HCT116 (cell line): ENCODE measurements around the gene TLE7. TPM values are rescaled to one million over a fixed set of nuclear protein-coding genes. Genes with fewer than 3 reads are reported as not detected.

Experiments used
- ATAC-seq: fragments of 200-7000 bp; cut with Tn5 transposase; 2 replicates; pipeline ENCODE4 v1.9.1; 2020; ENCODE audit warnings: mild to moderate bottlenecking, moderate library complexity
- BruUV-seq: library from RNA; stranded (reverse); fragments of 400-500 nt; replicated peaks from 2 replicates; lab custom pipeline; 2021; lab: Mats Ljungman, UMichigan
- CTCF ChIA-PET: fragments of 300-600 bp; sonication (Branson Sonifier 250); formaldehyde crosslinking; loops from one replicate; lab custom pipeline; 2021; ENCODE audit warnings: antibody characterized with exemption; lab: Charles Lee
- POLR2A ChIA-PET: fragments of 300-600, 350-600 bp; sonication (Branson Sonifier 250); formaldehyde crosslinking; loops from one replicate; lab custom pipeline; 2021; ENCODE audit warnings: antibody characterized with exemption; lab: Charles Lee
- RAD21 ChIA-PET, 2 experiments: fragments of 300-600 bp; sonication (Branson Sonifier 250); formaldehyde crosslinking; loops; one replicate each; lab custom pipeline; 2023; ENCODE audit warnings: low total read pairs in 2 of 2; ENCODE audit not compliant: uncharacterized antibody in 2 of 2, unreplicated experiment in 2 of 2, low non-redundant PET in 1 of 2; lab: Charles Lee
- DNase-seq: peaks from one replicate; pipeline ENCODE4 v3.0.0-alpha.2; 2010; ENCODE audit warnings: low read depth, low spot score
- H2AFZ ChIP-seq: fragments of 200-600 bp; shearing (Covaris generic), sonication (generic); 2 replicates; pipeline ENCODE4 v1.6.1; 2017; ENCODE audit warnings: low read depth, mixed run types, mixed read lengths, antibody characterized with exemption, low read length; ENCODE audit not compliant: poor library complexity, severe bottlenecking
- H3K27ac ChIP-seq: 2 replicates; pipeline ENCODE4 v1.5.1; 2012; ENCODE audit warnings: low read depth, low read length
- H3K27me3 ChIP-seq: fragments of 200-600 bp; sonication (generic); 2 replicates; pipeline ENCODE4 v1.6.1; 2016; ENCODE audit warnings: mixed run types, low read length, mixed read lengths; ENCODE audit not compliant: insufficient read depth
- H3K36me3 ChIP-seq, 2 experiments: fragments of 200-500 bp in 1 of 2; fragments of 200-600 bp in 1 of 2; sonication (Bioruptor generic) in 1 of 2; sonication (generic) in 1 of 2; 2 replicates each; pipeline versions ENCODE4 v1.5.1 to v1.6.1; 2014 to 2016; ENCODE audit warnings: low read length in 2 of 2, inconsistent platforms in 1 of 2, mixed read lengths in 1 of 2, mixed run types in 1 of 2; ENCODE audit not compliant: insufficient read depth in 2 of 2, control insufficient read depth in 1 of 2
- H3K4me1 ChIP-seq, 2 experiments: fragments of 200-600 bp in 1 of 2; sonication (generic) in 1 of 2; 2 replicates each; pipeline versions ENCODE4 v1.5.1 to v1.6.1; 2012 to 2017; ENCODE audit warnings: low read length in 2 of 2, inconsistent platforms in 1 of 2, mild to moderate bottlenecking in 1 of 2, mixed read lengths in 1 of 2, mixed run types in 1 of 2, moderate library complexity in 1 of 2; ENCODE audit not compliant: insufficient read depth in 2 of 2, control insufficient read depth in 1 of 2
- H3K4me2 ChIP-seq: fragments of 200-600 bp; sonication (generic); 2 replicates; pipeline ENCODE4 v1.6.1; 2017; ENCODE audit warnings: mixed run types, low read length, mixed read lengths
- H3K4me3 ChIP-seq, 2 experiments: fragments of 200-600 bp in 1 of 2; sonication (generic) in 1 of 2; replicated peaks in 1 of 2; 2 replicates each; pipeline ENCODE4 v1.5.1; 2011 to 2016; ENCODE audit warnings: low read length in 2 of 2, control low read depth in 1 of 2, low read depth in 1 of 2, mild to moderate bottlenecking in 1 of 2, mixed read lengths in 1 of 2, mixed run types in 1 of 2
- H3K79me2 ChIP-seq: fragments of 200-600 bp; sonication (generic); 2 replicates; pipeline ENCODE4 v1.6.1; 2017; ENCODE audit warnings: mild to moderate bottlenecking, mixed run types, low read length, moderate library complexity, mixed read lengths; ENCODE audit not compliant: insufficient read depth
- H3K9ac ChIP-seq: fragments of 200-600 bp; sonication (generic); 2 replicates; pipeline ENCODE4 v1.6.1; 2016; ENCODE audit warnings: low read length, mixed read lengths
- H3K9me2 ChIP-seq: fragments of 200-600 bp; sonication (generic), shearing (Covaris generic); 2 replicates; pipeline ENCODE4 v1.6.1; 2017; ENCODE audit warnings: mixed run types, mild to moderate bottlenecking, moderate library complexity; ENCODE audit not compliant: insufficient read depth
- H3K9me3 ChIP-seq, 2 experiments: fragments of 200-500 bp in 1 of 2; fragments of 200-600 bp in 1 of 2; sonication (Bioruptor generic) in 1 of 2; sonication (generic) in 1 of 2; 2 replicates each; pipeline ENCODE4 v1.6.1; 2014 to 2017; ENCODE audit warnings: low read length in 2 of 2, mixed read lengths in 2 of 2, inconsistent platforms in 1 of 2, low read depth in 1 of 2, mild to moderate bottlenecking in 1 of 2, mixed run types in 1 of 2, moderate library complexity in 1 of 2; ENCODE audit not compliant: control insufficient read depth in 1 of 2, insufficient read depth in 1 of 2
- H4K20me1 ChIP-seq: fragments of 200-600 bp; sonication (generic), shearing (Covaris generic); 2 replicates; pipeline ENCODE4 v1.6.1; 2017; ENCODE audit warnings: mixed run types, mild to moderate bottlenecking, moderate library complexity; ENCODE audit not compliant: insufficient read depth
- CBX3 ChIP-seq: IDR thresholded peaks from 2 replicates; pipeline ENCODE4 v1.6.1; 2012; ENCODE audit warnings: low read depth
- EGR1 ChIP-seq: IDR thresholded peaks from 2 replicates; pipeline ENCODE4 v1.6.1; 2012; ENCODE audit warnings: low read depth
- ELF1 ChIP-seq: IDR thresholded peaks from 2 replicates; pipeline ENCODE4 v1.6.1; 2012; ENCODE audit warnings: low read depth, borderline replicate concordance
- EZH2 ChIP-seq: fragments of 200-600 bp; sonication (generic); IDR thresholded peaks from 2 replicates; pipeline ENCODE4 v1.6.1; 2017; ENCODE audit warnings: antibody characterized with exemption, mixed run types
- EZH2phosphoT487 ChIP-seq: fragments of 200-600 bp; IDR thresholded peaks from 2 replicates; pipeline ENCODE4 v1.6.1; 2018; ENCODE audit warnings: antibody characterized with exemption, borderline replicate concordance
- FOSL1 ChIP-seq: IDR thresholded peaks from 2 replicates; pipeline ENCODE4 v1.6.1; 2012; ENCODE audit warnings: low read depth
- JUND ChIP-seq: IDR thresholded peaks from 2 replicates; pipeline ENCODE4 v1.6.1; 2012
- POLR2A ChIP-seq: IDR thresholded peaks from 2 replicates; pipeline ENCODE4 v1.7.0; 2011; ENCODE audit warnings: borderline replicate concordance; ENCODE audit not compliant: insufficient read depth, insufficient read length; ENCODE audit errors: extremely low read depth
- RAD21 ChIP-seq: IDR thresholded peaks from 2 replicates; pipeline ENCODE4 v1.6.1; 2012; ENCODE audit warnings: low read depth, mild to moderate bottlenecking
- SIN3A ChIP-seq: IDR thresholded peaks from 2 replicates; pipeline ENCODE4 v1.6.1; 2012; ENCODE audit warnings: low read depth
- TCF7L2 ChIP-seq: IDR thresholded peaks from 2 replicates; pipeline ENCODE4 v1.7.0; 2011; ENCODE audit warnings: borderline replicate concordance, inconsistent platforms; ENCODE audit not compliant: insufficient read depth, insufficient read length; ENCODE audit errors: extremely low read depth
- YY1 ChIP-seq: IDR thresholded peaks from 2 replicates; pipeline ENCODE4 v1.6.1; 2011; ENCODE audit warnings: low read length, low read depth, moderate library complexity, mild to moderate bottlenecking; ENCODE audit not compliant: insufficient replicate concordance; ENCODE audit errors: extremely low read depth
- ZFX ChIP-seq: fragments of 450-650 bp; IDR thresholded peaks from 2 replicates; pipeline ENCODE4 v1.6.1; 2017
- ZNF274 ChIP-seq: fragments of 200-500 bp; sonication (Bioruptor generic); IDR thresholded peaks from 2 replicates; pipeline ENCODE4 v1.6.1; 2014; ENCODE audit warnings: mild to moderate bottlenecking, low read depth, low read length, inconsistent platforms
- intact Hi-C: fragments of 100-400 bp; cut with micrococcal nuclease; formaldehyde crosslinking; loops from 2 replicates; pipeline ENCODE4 v1.10.0; 2022
- total RNA-seq: library from RNA; stranded (reverse); gene quantifications from one replicate; pipeline ENCODE4 v1.2.1, GENCODE V29; 2021; ENCODE audit not compliant: unreplicated experiment
- TF ChIP-seq, protein P1 (sequence below): IDR thresholded peaks from 2 replicates; pipeline ENCODE4 v1.6.1; 2012
- TF ChIP-seq, protein P2 (sequence below): IDR thresholded peaks from 2 replicates; pipeline ENCODE4 v1.6.1; 2012; ENCODE audit warnings: low read depth
- TF ChIP-seq, protein P3 (sequence below), 3 experiments: fragments of 200-600 bp in 1 of 3; sonication (generic) in 1 of 3; IDR thresholded peaks in 2 of 3; conservative IDR thresholded peaks in 1 of 3; 2 replicates each; pipeline ENCODE4 v1.5.1; 2012 to 2017; ENCODE audit warnings: low read depth in 2 of 3, low read length in 2 of 3, antibody characterized with exemption in 1 of 3, borderline replicate concordance in 1 of 3, control low read depth in 1 of 3, mild to moderate bottlenecking in 1 of 3, mixed read lengths in 1 of 3, mixed run types in 1 of 3, moderate library complexity in 1 of 3; ENCODE audit not compliant: insufficient read depth in 1 of 3

TLE7 gene
- total RNA-seq, 1 experiment from 2014 or later, result not detected

DNA sequence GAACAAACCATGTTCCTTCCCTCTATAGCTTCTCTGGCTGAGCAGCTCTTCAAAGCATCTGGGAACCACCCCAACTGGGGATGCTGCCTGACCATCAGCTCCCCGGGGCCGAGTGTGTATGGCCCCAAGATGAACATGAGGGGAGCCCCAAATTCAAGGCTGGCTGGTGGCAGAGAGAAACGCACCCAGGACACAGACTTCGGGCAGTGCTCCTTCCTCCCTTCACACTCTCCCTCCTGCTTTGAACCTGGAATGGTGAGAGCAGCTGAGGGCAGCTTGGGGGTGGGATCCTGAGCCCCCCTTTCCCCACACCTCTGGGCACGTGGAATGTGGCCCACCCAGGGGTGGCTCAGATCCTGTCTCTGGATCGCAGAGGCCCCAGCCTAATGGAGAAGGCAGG lies 17.2 kb downstream of the TLE7 start:
- Histone ChIP-seq H3K27me3 (no peaks in the 10 kb centered on the region), H3K9ac (no peak overlapping the region), H3K36me3 (no peaks in the 10 kb centered on the region), H3K4me1 (peaks cover 4 to 14% of the 10 kb centered on the region in 2 experiments; a peak in 3 of 4 replicates), H2AFZ (no peak overlapping the region), H3K4me2 (no peak overlapping the region), H3K79me2 (no peaks in the 10 kb centered on the region), H3K4me3 (no peak overlapping the region), H3K27ac (no peak overlapping the region), H3K9me2 (no peaks in the 10 kb centered on the region), H4K20me1 (no peaks in the 10 kb centered on the region), H3K9me3 (peaks cover 0 to 7% of the 10 kb centered on the region in 2 experiments; a peak in 1 of 4 replicates)
- CTCF ChIA-PET, result no interaction called here
- ATAC-seq, result no peak
- POLR2A ChIA-PET, result no interaction called here
- no TSS peak for BruUV-seq
- RAD21 ChIA-PET, result no interaction called here
- intact Hi-C loops, result no loop called here
- no peak for TF ChIP-seq JUND
- no peak for TF ChIP-seq EZH2
- TF ChIP-seq, protein P1, sequence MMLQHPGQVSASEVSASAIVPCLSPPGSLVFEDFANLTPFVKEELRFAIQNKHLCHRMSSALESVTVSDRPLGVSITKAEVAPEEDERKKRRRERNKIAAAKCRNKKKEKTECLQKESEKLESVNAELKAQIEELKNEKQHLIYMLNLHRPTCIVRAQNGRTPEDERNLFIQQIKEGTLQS, result no peak
- TF ChIP-seq SIN3A, result no peak
- no peak for TF ChIP-seq TCF7L2
- no peak for TF ChIP-seq RAD21
- TF ChIP-seq ZNF274, result no peak
- TF ChIP-seq ZFX, result no peak
- TF ChIP-seq, protein P2, sequence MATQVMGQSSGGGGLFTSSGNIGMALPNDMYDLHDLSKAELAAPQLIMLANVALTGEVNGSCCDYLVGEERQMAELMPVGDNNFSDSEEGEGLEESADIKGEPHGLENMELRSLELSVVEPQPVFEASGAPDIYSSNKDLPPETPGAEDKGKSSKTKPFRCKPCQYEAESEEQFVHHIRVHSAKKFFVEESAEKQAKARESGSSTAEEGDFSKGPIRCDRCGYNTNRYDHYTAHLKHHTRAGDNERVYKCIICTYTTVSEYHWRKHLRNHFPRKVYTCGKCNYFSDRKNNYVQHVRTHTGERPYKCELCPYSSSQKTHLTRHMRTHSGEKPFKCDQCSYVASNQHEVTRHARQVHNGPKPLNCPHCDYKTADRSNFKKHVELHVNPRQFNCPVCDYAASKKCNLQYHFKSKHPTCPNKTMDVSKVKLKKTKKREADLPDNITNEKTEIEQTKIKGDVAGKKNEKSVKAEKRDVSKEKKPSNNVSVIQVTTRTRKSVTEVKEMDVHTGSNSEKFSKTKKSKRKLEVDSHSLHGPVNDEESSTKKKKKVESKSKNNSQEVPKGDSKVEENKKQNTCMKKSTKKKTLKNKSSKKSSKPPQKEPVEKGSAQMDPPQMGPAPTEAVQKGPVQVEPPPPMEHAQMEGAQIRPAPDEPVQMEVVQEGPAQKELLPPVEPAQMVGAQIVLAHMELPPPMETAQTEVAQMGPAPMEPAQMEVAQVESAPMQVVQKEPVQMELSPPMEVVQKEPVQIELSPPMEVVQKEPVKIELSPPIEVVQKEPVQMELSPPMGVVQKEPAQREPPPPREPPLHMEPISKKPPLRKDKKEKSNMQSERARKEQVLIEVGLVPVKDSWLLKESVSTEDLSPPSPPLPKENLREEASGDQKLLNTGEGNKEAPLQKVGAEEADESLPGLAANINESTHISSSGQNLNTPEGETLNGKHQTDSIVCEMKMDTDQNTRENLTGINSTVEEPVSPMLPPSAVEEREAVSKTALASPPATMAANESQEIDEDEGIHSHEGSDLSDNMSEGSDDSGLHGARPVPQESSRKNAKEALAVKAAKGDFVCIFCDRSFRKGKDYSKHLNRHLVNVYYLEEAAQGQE, result no peak
- no peak for TF ChIP-seq ELF1
- TF ChIP-seq POLR2A, result no peak
- TF ChIP-seq EZH2phosphoT487, result no peak
- TF ChIP-seq EGR1, result no peak
- no peak for TF ChIP-seq YY1
- TF ChIP-seq CBX3, result no peak
- TF ChIP-seq, protein P3, sequence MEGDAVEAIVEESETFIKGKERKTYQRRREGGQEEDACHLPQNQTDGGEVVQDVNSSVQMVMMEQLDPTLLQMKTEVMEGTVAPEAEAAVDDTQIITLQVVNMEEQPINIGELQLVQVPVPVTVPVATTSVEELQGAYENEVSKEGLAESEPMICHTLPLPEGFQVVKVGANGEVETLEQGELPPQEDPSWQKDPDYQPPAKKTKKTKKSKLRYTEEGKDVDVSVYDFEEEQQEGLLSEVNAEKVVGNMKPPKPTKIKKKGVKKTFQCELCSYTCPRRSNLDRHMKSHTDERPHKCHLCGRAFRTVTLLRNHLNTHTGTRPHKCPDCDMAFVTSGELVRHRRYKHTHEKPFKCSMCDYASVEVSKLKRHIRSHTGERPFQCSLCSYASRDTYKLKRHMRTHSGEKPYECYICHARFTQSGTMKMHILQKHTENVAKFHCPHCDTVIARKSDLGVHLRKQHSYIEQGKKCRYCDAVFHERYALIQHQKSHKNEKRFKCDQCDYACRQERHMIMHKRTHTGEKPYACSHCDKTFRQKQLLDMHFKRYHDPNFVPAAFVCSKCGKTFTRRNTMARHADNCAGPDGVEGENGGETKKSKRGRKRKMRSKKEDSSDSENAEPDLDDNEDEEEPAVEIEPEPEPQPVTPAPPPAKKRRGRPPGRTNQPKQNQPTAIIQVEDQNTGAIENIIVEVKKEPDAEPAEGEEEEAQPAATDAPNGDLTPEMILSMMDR (IDR thresholded peaks at IDR 0.05 in 2 of 3, conservative IDR thresholded peaks at IDR 0.05 in 1 of 3; ENCODE audit: borderline replicate concordance in 1 of 3, insufficient read depth in 1 of 3, low read depth in 2 of 3, low read length in 2 of 3), result no peak
- no peak for TF ChIP-seq FOSL1
- no peak for DNase-seq
